Measurements from ENCODE around the gene WDTC1. TPM values are rescaled to one million over a fixed set of nuclear protein-coding genes. Genes with fewer than 3 reads are reported as not detected.

Gene WDTC1
- total RNA-seq, 1 experiment from 2014 or later = 26.6 TPM

GRCh38 chr1:27297903-27298302 is 63.5 kb downstream of the WDTC1 start:
- ATAC-seq = no peak
- Histone ChIP-seq H3K9ac (ENCODE audit: low read length) (no peak overlapping the region), H3K4me1 (ENCODE audit: control insufficient read depth in 1 of 2, insufficient read depth in 2 of 2, low read length in 2 of 2) (peaks cover 0 to 7% of the 10 kb centered on the region in 2 experiments; a peak in 2 of 4 replicates), H3K4me2 (ENCODE audit: low read length) (no peak overlapping the region), H3K27ac (ENCODE audit: low read depth, low read length) (no peak overlapping the region), H3K36me3 (ENCODE audit: control insufficient read depth in 1 of 2, insufficient read depth in 2 of 2, low read length in 2 of 2) (no peaks in the 10 kb centered on the region), H2AFZ (ENCODE audit: low read depth, low read length, poor library complexity, severe bottlenecking) (no peak overlapping the region), H3K9me3 (ENCODE audit: control insufficient read depth in 1 of 2, insufficient read depth in 1 of 2, low read depth in 1 of 2, low read length in 2 of 2) (no peaks in the 10 kb centered on the region), H3K79me2 (ENCODE audit: insufficient read depth, low read length) (no peaks in the 10 kb centered on the region), H3K9me2 (ENCODE audit: insufficient read depth) (no peaks in the 10 kb centered on the region), H3K4me3 (replicated peaks in 1 of 2; ENCODE audit: low read depth in 1 of 2, low read length in 2 of 2) (no peak overlapping the region), H3K27me3 (ENCODE audit: insufficient read depth, low read length) (no peaks in the 10 kb centered on the region), H4K20me1 (ENCODE audit: insufficient read depth) (no peaks in the 10 kb centered on the region)
- ChIA-PET POLR2A (no interaction called here), RAD21 (ENCODE audit: low non-redundant PET in 1 of 2, low total read pairs in 2 of 2, uncharacterized antibody in 2 of 2, unreplicated experiment in 2 of 2) (no interaction called here), CTCF (interaction anchor here (0.8 to 6.5 kb wide), 7 partner anchors 10 to 365 kb away, joined by 3 to 65 read pairs (median 16); no protein-coding TSS in a partner anchor)
- no peak for DNase-seq (ENCODE audit: low read depth, low spot score)
- no peak for TF ChIP-seq CTCF (IDR thresholded peaks at IDR 0.05 in 2 of 3, conservative IDR thresholded peaks at IDR 0.05 in 1 of 3; ENCODE audit: borderline replicate concordance in 1 of 3, insufficient read depth in 1 of 3, low read depth in 2 of 3, low read length in 2 of 3)
- TF ChIP-seq TCF7L2 (IDR thresholded peaks at IDR 0.05; ENCODE audit: borderline replicate concordance, extremely low read depth, insufficient read depth, insufficient read length) = no peak
- no peak for TF ChIP-seq EGR1 (IDR thresholded peaks at IDR 0.05; ENCODE audit: low read depth)
- no peak for TF ChIP-seq SP1 (IDR thresholded peaks at IDR 0.05; ENCODE audit: low read depth)
- no peak for TF ChIP-seq JUND (IDR thresholded peaks at IDR 0.05)
- no peak for TF ChIP-seq ZBTB33 (IDR thresholded peaks at IDR 0.05; ENCODE audit: extremely low read depth, insufficient replicate concordance, low read length)
- no peak for TF ChIP-seq CEBPB (IDR thresholded peaks at IDR 0.05; ENCODE audit: low read depth)
- TF ChIP-seq YY1 (IDR thresholded peaks at IDR 0.05; ENCODE audit: extremely low read depth, insufficient replicate concordance, low read depth, low read length) = no peak
- TF ChIP-seq ZNF274 (IDR thresholded peaks at IDR 0.05; ENCODE audit: low read depth, low read length) = no peak
- TF ChIP-seq SRF (IDR thresholded peaks at IDR 0.05; ENCODE audit: low read depth) = no peak
- TF ChIP-seq ELF1 (IDR thresholded peaks at IDR 0.05; ENCODE audit: borderline replicate concordance, low read depth) = no peak
- no peak for TF ChIP-seq FOSL1 (IDR thresholded peaks at IDR 0.05; ENCODE audit: low read depth)
- TF ChIP-seq EZH2 (IDR thresholded peaks at IDR 0.05) = no peak
- TF ChIP-seq ATF3 (IDR thresholded peaks at IDR 0.05) = no peak
- no peak for TF ChIP-seq SIN3A (IDR thresholded peaks at IDR 0.05; ENCODE audit: low read depth)
- TF ChIP-seq POLR2A (IDR thresholded peaks at IDR 0.05; ENCODE audit: borderline replicate concordance, extremely low read depth, insufficient read depth, insufficient read length) = no peak
- no peak for TF ChIP-seq RAD21 (IDR thresholded peaks at IDR 0.05; ENCODE audit: low read depth)
- TF ChIP-seq ZFX (IDR thresholded peaks at IDR 0.05) = no peak
- intact Hi-C loops (cut with micrococcal nuclease) = loop anchor here (2.0 kb wide), 1 partner anchor 309 kb away; no protein-coding TSS in a partner anchor
- BruUV-seq (replicated peaks) = no TSS peak

Data from HCT116 (cell line).